Activated T-cell treated with anti-CD3 and anti-CD28 coated beads for 1 hour (primary cell): ENCODE measurements around the gene UBAP2.

ENCODE experiments used
- DNase-seq: peaks from one replicate; pipeline ENCODE4 v3.0.0-alpha.2; 2020; ENCODE audit warnings: low read depth

Gene UBAP2

DNA sequence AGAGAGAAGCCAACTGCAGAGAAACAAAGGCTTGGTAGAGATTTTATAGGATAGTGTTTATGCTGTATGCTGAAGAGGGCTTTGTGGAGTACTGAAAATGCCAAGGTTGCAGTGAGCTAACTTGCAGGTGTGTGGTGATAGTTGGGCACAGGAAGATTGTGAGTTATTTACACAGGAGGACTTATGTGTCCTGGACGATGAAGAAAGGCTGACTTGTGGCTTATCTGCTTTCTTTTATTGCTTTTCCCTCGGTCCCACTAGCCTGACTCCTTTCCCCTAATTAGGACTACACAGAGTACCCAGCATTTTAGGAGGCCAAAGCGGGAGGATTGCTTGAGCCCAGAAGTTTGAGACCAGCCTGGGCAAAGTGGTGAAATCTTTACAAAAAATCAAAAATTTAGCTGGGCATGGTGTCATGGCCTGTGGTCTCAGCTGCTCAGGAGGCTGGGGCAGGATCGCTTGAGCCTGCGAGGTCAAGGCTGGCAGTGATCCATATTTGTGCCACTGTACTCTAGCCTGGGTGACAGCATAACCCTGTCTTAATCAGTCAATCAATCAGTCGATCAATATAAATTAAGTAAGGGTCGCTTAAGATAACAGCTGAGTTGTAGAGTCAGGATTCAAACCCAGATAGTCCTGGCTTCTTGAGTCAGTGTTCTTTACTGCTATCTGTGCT, 169.9 kb downstream of the UBAP2 start:
- DNase-seq: no peak

GRCh38 chr9:33877727-33878489, 170.8 kb downstream of the UBAP2 start:
- DNase-seq: no peak
